22Rv1 (cell line): ENCODE results near the gene PRICKLE1.

ENCODE experiments used
- H3K27ac ChIP-seq: fragments of 450-650 bp; 2 replicates; pipeline ENCODE4 v1.5.1; 2017
- ZFX ChIP-seq: fragments of 450-650 bp; IDR thresholded peaks from 2 replicates; pipeline ENCODE4 v1.6.1; 2017; ENCODE audit warnings: antibody characterized with exemption, borderline replicate concordance
- TF ChIP-seq, protein P1 (sequence below): fragments of 450-650 bp; IDR thresholded peaks from 2 replicates; pipeline ENCODE4 v1.5.1; 2017; ENCODE audit warnings: mild to moderate bottlenecking

The PRICKLE1 gene

DNA sequence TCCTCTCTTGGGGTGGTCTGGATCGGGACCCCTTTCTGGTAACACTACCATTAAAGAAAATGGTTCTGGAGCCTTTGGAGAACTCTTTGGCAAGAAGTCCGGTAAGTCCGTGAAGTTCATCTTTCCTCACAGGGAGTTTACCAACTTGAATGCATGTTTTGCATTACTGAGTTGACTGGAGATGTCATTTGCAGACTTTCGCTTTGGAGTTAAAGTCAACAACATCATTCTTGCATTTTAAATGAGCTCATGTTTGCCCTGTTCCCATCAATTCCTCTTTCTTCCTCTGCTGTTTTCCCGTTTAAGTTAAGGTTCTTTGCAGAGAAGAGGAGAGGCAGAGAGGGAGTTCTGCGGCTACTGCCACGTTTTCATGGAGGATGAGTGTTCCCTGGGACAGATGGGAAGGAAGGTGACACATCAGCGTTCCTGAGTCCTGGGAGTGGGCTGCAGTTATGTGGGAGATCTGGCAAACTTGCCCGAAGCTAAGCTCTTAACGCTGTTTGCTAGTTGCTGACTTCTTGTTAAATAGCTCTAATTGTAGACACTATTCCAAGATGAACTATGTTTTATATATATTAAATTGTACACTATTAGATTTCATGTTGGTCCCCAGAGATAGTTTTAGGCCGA is 18.8 kb upstream of the PRICKLE1 start:
- TF ChIP-seq ZFX = no peak

DNA sequence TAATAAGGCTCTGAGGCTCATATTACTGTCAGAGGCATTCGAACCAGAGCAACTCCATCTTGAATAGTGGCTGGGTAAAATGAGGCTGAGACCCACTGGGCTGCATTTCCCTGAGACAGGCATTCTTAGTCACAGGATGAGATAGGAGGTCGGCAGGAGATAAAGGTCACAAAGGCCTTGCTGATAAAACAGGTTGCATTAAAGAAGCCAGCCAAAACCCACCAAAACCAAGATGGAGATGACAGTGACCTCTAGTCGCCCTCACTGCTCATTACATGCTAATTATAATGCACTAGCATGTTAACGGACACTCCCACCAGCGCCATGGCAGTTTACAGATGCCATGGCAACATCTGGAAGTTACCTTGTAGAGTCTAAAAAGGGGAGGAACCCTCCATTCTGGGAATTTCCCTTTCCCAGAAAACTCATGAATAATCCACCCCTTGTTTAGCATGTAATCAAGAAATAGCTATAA is 18.1 kb upstream of the PRICKLE1 start:
- no peak overlapping the region for H3K27ac ChIP-seq
- TF ChIP-seq, protein P1, sequence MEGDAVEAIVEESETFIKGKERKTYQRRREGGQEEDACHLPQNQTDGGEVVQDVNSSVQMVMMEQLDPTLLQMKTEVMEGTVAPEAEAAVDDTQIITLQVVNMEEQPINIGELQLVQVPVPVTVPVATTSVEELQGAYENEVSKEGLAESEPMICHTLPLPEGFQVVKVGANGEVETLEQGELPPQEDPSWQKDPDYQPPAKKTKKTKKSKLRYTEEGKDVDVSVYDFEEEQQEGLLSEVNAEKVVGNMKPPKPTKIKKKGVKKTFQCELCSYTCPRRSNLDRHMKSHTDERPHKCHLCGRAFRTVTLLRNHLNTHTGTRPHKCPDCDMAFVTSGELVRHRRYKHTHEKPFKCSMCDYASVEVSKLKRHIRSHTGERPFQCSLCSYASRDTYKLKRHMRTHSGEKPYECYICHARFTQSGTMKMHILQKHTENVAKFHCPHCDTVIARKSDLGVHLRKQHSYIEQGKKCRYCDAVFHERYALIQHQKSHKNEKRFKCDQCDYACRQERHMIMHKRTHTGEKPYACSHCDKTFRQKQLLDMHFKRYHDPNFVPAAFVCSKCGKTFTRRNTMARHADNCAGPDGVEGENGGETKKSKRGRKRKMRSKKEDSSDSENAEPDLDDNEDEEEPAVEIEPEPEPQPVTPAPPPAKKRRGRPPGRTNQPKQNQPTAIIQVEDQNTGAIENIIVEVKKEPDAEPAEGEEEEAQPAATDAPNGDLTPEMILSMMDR = no peak; the same call in 1 of the 2 replicates
- TF ChIP-seq ZFX = no peak

More for the DNA sequence above, 18.8 kb upstream of the PRICKLE1 start:
- H3K27ac ChIP-seq = no peak overlapping the region

DNA sequence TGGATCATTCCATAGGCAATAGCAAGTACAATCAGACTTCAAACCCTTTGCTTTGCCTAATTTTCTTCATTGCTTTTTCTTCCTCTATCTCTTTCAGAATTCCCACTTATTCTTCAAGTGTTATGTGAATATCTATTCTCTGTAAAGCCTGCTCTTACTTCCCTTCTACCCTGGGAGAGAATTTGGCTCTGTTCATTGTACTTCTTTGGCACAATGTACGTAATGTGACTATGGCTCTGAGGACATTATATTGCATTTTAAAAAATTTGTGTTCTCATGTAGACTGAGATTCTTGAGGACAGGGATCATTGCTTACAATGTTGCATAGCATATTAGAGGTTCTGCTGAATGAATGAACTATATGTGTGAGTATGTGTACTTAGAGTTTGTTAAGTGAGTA is 16.9 kb upstream of the PRICKLE1 start:
- no peak overlapping the region for H3K27ac ChIP-seq
- TF ChIP-seq, protein P1 = no peak
- no peak for TF ChIP-seq ZFX

DNA sequence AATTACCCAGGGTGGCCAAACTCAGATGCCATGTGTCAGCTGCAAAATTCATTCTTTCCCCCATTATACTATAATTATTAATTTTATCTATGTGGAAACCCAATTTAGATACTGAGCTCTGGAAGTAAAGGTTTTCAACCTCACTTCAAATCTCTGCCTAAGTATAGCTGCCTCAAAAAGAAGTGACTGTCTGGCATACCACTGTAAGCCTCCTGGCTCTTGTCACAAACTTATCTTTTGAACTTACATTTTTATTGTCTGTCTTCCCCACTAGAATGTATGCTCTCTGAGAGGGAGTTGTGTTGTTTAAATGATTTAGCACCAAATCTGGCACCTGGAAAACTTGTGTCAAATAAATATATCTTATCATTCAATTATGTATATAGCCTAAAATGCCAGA is 16.1 kb upstream of the PRICKLE1 start:
- no peak for TF ChIP-seq ZFX
- TF ChIP-seq, protein P1 = no peak
- no peak overlapping the region for H3K27ac ChIP-seq

DNA sequence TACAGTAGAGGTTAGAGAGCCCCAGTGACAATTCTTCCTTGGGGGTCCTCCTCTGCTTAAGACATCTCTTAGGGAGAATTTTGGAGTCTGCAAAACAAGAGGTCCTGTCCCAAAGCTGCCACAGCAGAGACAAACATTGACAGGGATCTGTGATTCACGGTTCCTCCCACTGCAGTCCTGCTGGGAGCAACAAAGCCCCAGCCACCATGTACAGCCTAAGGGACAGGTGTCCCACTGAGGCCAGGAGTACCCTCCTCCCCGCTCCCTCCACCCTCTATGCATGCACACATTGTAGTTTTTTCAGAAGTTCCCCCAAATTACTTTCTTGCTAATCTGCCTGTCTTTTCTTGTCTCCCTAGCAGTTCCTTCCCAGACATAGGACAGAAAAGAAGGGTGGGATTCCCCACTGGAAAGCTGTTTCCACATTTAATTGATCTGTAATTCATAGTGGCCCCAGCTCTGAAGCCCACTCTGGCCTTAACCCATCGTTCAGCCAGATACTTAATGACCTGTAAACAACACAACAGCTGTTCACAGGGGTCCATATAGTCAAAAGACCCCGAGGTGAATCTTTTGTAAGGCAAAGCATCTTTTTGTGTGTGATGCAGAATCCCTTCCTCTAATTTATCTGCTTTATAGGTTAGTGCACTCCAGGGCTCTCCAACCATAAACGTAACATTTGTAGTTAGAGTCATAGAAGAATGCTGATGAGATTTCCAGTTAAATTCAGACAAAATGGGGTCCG is 13.9 kb upstream of the PRICKLE1 start:
- TF ChIP-seq, protein P1 = no peak
- TF ChIP-seq ZFX = no peak
- no peak overlapping the region for H3K27ac ChIP-seq

DNA sequence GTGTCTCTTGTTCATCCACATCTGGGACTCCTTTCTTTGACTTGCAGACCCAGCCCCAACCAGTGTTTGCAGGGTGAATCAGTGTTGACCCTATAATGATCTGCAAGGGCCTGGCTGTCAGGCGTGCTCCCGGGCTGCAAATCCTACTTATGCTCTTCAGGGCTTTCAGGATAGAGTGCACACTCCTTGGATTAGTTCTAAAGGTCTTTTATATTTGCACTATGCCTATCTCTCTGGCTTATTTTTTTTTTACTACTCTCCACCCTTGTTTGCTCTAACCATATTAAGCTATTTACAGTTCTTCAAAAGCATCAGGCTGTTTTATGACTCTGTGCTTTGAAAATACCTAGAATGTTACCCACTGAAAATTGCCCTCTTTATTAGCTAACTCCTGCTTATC is 4.3 kb upstream of the PRICKLE1 start:
- no peak overlapping the region for H3K27ac ChIP-seq
- TF ChIP-seq, protein P1 = no peak
- no peak for TF ChIP-seq ZFX

DNA sequence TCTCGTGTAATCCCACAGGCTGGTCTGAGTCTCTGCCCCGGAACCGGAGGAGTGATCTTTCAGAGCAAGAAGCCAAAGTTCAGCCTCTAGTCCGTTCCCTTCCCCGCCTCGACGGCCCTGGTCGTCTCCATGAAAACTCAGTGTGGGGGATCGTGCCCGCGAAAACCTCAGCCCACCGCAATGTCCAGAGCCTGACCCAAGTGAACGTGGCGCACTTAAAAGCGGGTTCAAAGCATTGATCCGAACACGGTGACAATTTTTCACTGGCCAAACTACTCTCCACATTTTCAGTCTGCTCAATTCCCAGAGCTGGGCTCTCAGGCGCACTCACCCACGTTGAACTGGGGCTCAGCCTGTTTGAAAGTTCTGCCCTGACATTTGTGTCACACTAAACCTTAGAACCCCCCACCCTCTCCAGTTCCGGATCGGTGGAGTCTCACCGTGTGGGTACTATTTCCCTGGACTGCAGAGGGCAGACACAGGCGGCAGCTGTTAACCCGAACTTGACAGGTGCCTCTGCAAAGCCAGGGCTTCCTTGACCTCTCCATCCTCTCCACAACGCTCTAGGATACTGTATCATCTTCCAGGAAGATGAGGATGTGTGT is 886 bp upstream of the PRICKLE1 start:
- no peak overlapping the region for H3K27ac ChIP-seq
- TF ChIP-seq, protein P1 = peak; percentile 20; the same call in 1 of the 2 replicates
- TF ChIP-seq ZFX = no peak
